GM12864 (cell line): ENCODE measurements around the gene MMP1.

Experiments used
- DNase-seq: peaks from one replicate; pipeline ENCODE4 v3.0.0-alpha.2; 2011; ENCODE audit warnings: low read depth
- H3K4me3 ChIP-seq: 2 replicates; pipeline ENCODE4 v1.5.1; 2011; ENCODE audit warnings: mild to moderate bottlenecking, low read depth, low read length, control low read depth
- CTCF ChIP-seq: IDR thresholded peaks from 2 replicates; pipeline ENCODE4 v1.5.1; 2011; ENCODE audit warnings: low read depth, mild to moderate bottlenecking, moderate library complexity, low read length, control low read depth, inconsistent platforms; ENCODE audit errors: missing control alignments

MMP1 gene

GRCh38 chr11:102798012-102798746 lies at the start of gene MMP1:
Gene MMP1, minus strand, starts transcription at chr11:102798160. Its CDS starts 68 bp downstream, at chr11:102798092.
- no peak within 1 kb of the TSS for H3K4me3 ChIP-seq
- no peak for DNase-seq
- no peak for TF ChIP-seq CTCF

- DNase-seq: no peak
- H3K4me3 ChIP-seq: no peak overlapping the region
- no peak for TF ChIP-seq CTCF
These were observed 48.3 kb upstream of the MMP1 start for GRCh38 chr11:102846292-102846691.

GRCh38 chr11:102843489-102843888 lies 45.5 kb upstream of the MMP1 start, which contains the start of gene MMP3:
Gene MMP3, minus strand, starts transcription at chr11:102843609. Its CDS starts 63 bp downstream, at chr11:102843546.
- TF ChIP-seq CTCF: no peak
- H3K4me3 ChIP-seq: no peak within 1 kb of the TSS
- DNase-seq: no peak

- DNase-seq: no peak
- no peak overlapping the region for H3K4me3 ChIP-seq
These were observed 45.0 kb upstream of the MMP1 start for GRCh38 chr11:102842930-102843329.

GRCh38 chr11:102840018-102840417 lies 42.1 kb upstream of the MMP1 start:
- no peak for TF ChIP-seq CTCF
- DNase-seq: no peak
- H3K4me3 ChIP-seq: no peak overlapping the region

More at GRCh38 chr11:102842930-102843329, 45.0 kb upstream of the MMP1 start:
- TF ChIP-seq CTCF: no peak

GRCh38 chr11:102837646-102838045 lies 39.7 kb upstream of the MMP1 start:
- H3K4me3 ChIP-seq: no peak overlapping the region
- no peak for DNase-seq
- no peak for TF ChIP-seq CTCF

- no peak for DNase-seq
These were observed 39.2 kb upstream of the MMP1 start for GRCh38 chr11:102837156-102837555.

More at GRCh38 chr11:102837156-102837555, 39.2 kb upstream of the MMP1 start:
- TF ChIP-seq CTCF: no peak
- H3K4me3 ChIP-seq: no peak overlapping the region
